NCI-H146 treated with DMSO at 0.1 percent for 48 hours (cell line): ENCODE results near the gene FAM217B.
A peak's percentile ranks its signal among the peaks of the same experiment; 100 is the strongest.
"Not testable (repeated sequence)": the region's sequence is repeated elsewhere in the genome, so short reads cannot be mapped to it uniquely, and the experiment has no call there.

ENCODE experiments used
- DNase-seq: peaks from one replicate; lab custom pipeline; 2025; ENCODE audit not compliant: unreplicated experiment; lab: John Stamatoyannopoulos, UW

Gene FAM217B

DNA sequence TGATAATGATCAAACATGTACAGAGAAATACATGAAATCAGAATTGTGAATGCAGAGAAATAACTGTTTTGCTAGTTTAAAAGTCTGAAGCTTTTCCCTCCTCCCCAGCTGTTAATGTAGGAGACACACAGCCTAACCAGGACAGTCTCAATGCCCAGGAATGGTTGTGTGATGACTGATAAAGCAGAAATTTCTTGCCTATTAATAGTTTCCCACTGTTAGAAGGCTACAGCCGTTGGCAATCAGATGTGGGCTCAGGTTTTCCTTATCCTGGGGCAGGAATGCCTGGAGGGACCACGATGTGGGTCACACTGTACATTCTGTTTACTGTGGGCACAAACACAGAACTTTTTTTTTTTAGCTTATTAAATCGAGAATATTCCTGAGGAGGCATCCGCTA, 2.0 kb upstream of the FAM217B start:
- DNase-seq = no peak

DNA sequence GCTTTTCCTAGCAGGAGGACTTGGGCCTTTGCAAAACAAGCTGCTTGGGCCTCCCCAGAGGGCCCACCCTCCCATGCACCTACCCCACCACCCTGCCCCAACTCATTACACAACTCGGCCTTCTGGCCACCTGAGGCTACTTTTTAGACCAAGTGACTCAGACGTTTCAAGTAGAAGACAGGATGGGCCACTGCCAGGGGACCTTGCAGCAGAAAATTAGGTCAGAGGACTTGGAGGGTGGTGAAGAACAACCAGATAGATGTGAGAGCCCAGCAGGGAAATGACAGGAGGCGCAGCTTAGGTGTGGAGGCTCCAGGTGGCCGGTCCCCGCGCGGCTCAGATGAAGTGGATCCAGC, 1.5 kb upstream of the FAM217B start:
- DNase-seq = no peak

DNA sequence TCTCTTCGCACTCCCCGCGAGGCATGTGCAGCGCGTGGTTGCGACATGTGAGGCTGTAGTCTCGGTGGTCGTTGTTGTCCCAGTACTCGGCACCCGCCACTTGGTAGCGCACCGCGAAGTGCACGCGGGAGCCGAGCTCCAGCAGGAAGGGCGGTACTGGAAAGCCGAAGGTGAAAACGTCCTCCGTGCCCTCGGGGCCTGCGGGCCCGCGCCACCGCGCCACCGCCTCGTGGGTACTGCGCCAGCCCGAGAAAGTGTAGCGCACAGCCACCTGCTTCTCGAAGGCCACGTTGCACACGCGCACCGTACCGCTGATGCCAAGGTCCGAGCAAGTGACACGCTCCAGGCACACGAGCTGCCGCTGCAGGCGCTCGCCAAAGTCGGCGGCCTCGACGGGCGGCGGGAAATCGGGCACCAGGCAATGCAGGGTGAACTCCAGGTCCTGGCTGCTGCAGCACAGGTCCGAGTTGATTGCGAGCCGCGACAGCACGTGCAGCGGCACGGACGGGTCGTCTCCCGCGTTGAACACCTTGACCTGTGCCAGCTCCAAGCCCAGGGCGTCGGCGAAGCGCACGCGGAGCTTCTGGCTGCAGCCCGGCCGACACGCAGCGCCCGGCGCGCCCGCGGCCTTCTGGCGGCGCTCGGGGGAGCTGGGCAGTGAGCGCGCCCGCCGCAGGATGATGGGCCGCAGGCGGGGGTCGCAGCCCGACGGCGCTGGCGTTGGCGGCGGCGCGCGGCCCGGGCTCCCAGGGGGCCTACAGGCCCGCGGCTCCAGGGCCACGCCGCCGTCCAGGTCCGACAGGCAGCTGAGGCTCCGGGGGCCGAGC, 924 bp upstream of the FAM217B start:
- no peak for DNase-seq

DNA sequence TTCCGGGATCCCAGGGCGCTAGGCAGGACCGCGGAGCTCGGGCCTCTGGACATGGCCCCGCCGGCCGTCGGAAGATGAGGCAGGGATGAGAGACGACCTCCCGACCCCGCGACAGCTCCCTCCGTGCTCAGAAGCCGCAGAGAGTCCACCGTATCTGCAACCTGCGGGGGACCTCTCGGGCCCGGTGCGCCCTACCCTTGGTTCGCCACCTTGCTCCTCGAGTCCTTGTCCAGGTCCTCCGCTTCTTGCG, 385 bp upstream of the FAM217B start:
- DNase-seq = no peak

DNA sequence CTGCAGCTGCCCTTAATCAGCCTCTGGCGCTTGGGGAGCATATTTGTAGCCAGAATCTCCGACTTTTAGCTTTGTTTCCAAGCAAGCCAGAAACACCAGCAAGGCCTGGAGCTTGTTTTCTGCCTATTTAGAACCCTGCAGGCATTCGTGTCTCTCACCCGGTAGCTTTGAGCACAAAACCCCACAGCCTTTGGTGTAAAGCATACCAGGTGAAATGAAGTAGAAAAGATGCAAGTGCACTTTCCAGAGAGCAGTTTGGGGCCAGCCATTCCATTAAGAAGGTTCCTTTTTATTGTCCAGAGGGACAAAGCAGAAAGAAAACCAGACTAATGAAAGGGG, 736 bp downstream of the FAM217B start:
- no peak for DNase-seq

DNA sequence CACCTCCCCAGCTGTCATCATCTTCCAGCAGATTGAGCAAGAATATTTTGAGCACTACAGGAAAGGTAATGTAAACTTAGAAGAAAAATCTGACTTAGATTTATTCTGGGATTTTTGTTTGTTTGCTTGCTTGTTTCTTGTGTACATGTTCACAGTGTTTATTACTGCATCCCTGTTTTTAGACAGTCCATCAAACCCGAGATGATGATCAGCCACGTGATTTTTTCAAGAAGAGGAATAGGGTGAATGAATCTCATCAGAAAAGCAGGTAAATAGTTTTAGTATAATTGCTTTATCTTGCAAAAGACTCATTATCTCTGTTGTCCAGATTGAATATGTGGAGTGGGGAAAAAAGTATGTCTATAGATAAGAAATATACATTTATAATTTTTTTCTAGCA, 2.1 kb downstream of the FAM217B start:
- no peak for DNase-seq

DNA sequence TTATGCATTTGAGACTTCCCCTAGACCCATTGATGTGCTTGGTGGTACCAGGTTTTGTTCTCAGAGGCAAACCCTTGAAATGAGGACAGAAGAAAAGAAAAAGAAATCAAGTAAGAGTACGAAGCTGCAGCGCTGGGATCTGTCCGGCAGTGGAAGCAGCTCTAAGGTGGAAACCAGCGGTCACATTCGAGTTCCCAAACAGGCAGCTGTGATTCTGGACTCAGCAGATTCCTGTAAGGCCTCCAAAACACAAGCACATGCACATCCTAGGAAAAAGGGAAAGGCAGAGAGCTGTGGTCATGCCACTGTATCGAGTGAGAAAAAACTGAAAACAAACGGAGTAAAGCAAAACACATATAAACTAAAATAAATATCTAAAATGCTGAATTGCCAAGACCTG, 4.5 kb downstream of the FAM217B start:
- no peak for DNase-seq

DNA sequence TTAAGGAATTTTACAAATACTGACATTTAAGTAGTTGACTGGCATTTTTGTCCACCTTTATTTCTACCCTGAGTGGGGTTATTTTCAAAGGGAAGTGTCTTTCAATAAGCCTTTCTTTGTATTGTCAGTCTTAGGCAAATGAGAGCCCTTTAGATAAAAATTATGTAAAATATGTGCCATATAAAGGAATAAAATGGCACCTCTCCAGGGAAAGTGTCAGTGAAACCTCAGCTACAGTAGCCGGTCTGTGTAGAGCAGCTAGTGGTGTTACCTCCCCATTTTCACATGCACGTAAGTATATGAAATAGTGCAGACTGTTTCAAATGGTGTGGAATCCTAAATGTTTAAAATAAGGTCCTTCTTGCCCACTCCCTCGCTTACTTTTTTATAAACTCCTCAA, 5.0 kb downstream of the FAM217B start:
- no peak for DNase-seq

DNA sequence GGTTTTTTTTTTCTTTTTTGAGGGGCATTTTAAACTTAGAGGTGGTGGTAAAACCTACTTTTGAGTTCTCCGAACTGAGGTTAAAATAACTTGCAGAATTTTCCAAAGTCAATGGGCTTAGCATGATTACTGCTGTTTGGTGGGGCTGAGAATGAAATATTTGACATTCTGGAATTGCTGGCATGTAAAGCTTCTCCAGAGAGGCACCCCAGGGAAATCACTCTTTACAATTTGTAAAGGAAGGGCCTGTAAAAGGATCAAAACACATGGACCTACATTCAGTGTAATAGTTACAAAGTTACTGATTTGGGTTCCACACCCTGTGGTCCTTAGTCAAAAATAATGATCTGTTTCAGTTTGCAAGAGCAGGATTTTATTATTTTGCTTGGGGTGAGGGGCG, 5.5 kb downstream of the FAM217B start:
- DNase-seq = no peak

DNA sequence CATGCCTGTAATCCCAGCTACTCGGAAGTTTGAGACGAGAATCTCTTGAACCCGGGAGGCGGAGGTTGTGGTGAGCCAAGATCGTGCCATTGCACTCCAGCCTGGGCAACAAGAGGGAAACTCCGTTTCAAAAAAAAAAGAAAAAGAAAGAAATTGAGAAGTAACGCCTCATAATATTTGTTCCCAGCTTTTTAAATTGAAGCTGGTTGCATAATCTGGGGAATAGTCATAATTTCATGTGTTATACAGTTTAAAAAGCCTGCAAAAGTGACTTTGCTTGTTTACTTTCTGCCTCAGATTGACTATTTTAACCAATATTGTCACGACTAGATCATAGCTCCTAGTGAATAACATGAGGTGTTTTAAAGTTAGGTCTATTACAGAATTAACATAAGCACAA, 7.2 kb downstream of the FAM217B start:
- no peak for DNase-seq

DNA sequence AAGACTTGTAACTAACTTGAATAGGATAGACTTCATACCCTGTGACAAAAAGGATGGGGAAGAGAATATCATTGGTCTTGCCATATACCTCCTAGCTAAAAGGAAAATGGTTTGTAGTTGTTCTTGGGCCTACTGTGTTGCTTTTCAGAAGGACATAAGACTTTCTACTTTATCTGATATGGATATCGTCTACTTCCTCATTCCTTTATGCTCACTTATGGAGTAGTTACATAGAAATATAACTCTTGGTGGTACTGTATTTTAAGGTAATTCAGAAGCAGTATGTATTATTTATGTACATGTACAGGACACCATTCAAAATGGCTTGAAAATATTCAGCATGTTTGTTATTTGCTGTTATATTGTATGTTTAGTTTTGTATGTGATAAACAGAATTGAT, 8.0 kb downstream of the FAM217B start:
- DNase-seq = no peak

DNA sequence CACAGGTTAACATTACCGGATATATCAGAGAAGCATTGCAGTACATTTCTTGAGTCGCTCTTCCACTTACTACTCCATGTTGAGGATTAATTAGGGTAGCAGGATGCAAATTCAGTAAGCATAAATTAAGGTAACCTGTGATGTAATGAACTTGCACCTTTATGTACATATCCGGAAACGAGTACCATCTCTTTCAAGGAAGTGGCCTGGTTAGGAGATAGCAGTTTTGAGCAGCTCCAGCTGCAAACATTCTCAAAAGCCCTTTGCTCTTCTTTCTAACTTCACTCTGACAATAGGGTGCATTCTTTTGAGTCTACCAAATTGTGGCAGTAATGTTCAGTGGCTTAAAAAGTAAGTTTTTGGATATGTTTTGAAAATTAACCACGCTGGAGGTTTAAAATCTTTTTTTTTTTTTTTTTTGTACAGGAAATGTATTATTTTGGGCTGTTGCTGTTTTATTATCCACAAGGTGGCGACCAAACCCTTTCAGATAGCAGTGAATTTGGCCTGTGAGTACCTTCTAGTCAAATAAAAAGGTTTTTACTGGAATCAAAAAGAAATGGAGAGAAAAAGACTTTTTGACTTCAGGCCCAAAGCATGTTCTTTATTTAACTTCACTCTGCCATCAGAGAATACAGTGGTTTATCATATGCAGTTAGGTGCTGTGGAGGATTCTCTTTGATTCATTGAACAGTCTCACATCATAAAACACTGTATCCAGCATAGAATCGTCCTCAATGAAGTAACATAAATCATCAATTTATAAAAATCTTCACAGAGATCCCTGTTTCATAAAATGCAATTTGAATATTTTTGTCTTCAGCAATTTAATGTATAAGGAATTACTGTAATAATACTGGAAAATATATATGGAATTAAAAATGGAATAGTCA, 8.9 kb downstream of the FAM217B start:
- DNase-seq = peak; percentile 51

DNA sequence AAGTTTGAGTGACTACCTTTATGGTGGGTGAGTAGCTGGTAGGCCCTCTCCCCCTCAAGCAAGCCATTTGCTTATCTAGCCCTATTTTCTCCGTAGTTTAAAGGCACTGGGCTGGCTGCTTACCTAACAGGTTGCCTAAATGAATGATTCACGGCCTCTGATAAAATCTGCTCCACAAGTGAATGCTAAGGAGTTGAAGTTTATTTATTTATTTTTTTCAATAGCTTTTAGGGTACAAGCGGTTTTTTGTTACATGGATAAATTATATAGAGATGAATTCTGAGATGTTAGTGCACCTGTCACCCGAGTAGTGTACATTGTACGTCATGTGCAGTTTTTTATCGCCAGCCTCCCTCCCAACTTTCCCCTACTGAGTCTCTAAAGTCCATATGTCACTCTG, 9.7 kb downstream of the FAM217B start:
- no peak for DNase-seq

DNA sequence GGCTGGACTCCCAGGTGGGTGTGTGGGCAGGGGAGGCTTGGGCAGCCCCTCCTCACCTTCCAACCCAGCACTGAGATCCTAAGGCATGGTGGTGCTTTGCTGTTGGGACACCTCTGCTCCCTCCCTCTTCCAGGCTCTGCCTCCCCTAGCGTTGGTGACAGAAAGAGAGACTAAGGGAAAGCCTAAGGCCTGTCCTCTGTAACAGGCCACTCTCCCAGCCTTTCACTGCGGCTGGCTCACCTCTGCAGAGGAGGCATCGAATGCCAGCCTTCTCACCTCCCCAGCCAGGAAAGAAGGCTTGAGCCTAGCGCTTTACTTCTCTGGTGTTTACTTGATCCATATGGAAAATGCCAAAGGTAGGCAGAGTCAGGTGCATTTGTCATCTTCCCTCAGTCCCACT, 14.5 kb downstream of the FAM217B start:
- DNase-seq = no peak

DNA sequence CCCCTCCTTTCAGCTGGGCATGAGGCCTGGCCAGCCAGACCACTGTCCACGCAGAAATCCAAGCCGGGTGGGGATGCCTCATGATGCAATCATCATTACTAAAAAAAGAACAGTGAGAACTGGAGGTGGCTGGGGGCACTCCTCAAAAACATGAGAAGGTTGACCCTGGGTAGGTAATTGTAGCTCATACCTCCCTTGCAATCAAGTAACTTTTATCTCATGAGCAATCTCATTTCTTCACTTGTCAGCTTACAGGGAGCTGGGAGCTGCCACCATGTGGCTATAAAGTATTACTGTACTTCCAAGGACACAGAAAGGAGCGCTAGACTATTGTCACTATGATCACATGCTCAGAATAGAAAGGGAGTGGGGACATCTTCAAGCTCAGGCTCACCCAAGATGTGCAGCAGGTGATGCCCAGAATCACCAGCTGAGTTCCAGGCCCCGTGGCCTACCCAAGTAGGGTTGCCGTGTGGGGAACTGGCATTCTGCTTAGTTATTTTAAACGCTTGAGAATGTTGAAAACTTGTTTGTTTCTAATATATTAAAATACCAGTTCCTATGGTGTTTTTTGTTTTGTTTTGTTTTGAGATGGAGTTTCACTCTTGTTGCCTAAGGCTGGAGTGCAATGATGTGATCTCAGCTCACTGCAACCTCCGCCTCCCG, 15.1 kb downstream of the FAM217B start:
- DNase-seq = peak; percentile 27

DNA sequence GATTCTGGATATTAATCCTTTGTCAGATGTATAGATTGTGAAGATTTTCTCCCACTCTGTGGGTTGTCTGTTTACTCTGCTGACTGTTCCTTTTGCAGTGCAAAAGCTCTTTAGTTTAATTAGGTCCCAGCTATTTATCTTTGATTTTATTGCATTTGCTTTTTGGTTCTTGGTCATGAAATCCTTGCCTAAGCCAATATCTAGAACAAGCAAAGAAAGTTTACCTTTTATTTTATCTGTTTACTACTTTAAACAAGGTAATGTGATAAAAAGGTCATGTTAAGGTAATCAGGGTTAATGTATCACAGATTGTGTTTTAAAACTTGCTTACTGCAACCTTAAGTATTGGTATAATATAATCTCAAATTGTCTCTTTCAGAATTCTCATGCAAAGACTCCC, 17.4 kb downstream of the FAM217B start:
- not testable (repeated sequence) for DNase-seq

DNA sequence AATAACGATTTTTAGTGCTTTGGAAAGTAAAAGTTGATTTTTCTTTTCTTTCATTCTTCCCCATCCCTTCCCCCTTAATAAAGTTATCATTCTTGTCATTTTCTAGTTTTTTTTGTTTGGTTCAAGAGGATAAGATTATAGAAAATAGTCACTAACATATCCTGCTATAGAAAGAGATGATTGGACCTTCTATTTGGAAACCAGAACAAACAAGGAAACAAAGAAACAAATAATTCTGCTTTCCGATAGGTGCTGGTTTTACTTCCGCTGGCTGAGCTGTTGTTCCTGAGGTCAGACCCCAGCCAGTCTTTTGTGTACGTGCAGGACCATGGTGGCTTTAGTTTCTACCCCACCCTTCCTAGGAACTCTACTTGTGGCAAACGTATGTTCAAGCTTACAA, 17.9 kb downstream of the FAM217B start, which contains the start of gene CDH26:
Gene CDH26 (plus strand): TSS at position 301 of the 400 bp plus-strand sequence. CDS start 304 bp downstream, outside the sequence.
- no peak for DNase-seq

DNA sequence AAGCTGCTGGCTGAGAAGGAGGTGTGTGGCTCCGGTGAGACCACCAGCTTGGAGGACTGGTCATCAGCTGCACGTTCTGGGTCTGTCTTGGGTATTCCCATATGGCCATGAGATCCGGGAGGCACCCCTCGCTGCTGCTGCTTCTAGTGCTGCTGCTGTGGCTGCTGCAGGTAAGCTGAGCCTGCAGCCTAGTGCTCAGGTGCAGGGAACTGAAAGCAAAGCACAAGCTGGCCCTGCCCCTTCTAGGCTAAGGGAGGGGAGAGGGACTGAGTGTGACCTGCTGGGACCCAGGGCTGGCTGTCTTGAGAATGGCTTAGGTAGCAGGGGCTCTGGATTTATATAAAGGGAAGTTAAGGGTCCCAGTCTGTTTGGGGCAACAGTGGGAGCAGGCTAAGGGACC, 18.4 kb downstream of the FAM217B start:
- DNase-seq = peak; percentile 6

DNA sequence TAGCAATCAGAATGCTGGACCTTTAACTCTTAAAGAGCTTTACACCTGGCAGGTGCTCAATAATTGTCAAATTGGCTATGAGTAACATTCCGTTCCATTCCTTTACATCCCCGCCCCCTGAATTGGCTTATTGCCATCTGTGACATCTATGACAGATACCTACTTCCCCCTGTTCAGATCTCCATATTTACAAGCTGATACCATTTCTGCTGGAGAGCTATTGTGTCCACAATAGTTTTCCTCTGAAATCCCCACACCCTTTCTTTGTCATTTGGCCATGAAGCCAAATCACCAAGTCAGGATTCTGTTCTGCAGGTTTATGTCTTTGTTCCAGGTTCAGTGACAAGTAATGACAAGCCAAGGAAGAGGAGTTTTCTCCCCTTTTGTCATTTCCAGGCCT, 21.2 kb downstream of the FAM217B start:
- DNase-seq = no peak

DNA sequence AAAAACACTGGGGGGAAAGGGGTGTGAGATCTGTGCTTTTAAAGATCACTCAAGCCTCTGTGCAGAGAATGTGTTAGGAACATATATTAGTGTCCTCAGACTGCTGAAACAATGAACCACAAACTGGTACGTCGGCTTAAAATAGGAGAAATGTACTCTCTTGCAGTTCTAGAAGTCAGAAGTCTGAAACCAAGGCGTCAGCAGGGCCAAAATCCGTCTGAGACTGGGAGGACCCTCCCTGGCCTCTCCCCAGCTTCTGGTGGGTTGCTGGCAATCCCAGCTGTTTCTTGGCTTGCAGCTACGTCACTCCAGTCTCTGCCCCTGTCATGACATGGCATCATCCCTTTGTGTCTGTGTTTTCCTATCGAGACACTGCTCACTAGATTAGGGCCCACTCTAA, 22.0 kb downstream of the FAM217B start:
- DNase-seq = no peak

DNA sequence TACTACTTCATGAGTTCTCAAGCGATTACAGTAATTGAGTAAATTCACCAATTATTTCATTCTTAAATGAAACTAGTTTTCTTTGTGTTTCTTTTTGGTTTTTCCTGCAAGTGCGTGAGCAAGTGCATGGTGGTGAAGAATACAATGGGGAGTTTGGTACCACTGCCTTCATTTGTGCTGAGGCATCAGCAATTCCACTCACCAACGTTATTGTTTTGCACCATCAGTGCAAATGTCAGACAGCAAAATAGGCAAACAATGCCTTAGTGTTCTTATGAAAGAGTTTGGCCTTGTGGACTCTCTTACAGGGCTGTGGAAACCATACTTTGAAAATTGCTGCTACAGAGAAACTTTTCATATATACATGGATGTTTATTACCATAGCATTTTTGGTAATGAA, 26.2 kb downstream of the FAM217B start:
- DNase-seq = no peak

DNA sequence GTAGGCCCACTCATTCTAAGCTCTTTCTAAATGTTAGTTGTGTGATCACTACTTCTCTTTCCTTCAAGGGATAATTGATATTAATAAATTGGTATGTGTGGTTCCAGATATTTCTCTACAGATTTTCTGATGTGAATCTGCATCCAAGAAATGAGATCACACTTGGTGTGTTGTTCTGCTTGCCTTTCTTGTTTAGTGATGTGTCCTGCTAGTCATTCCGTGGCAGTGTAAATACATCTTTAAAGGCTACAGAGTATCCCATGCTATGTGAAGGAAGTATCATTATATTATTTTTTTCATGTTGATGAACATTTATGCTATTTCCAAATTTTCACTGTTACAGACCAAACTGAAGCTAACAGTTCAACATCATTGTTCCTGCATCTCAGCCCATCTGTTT, 31.2 kb downstream of the FAM217B start:
- no peak for DNase-seq
